ENCODE data around the gene GAS2. TPM values are rescaled to one million over a fixed set of nuclear protein-coding genes. Genes with fewer than 3 reads are reported as not detected.

The GAS2 gene
- total RNA-seq, 1 experiment from 2014 or later = 2.8 TPM

GRCh38 chr11:22703040-22703439, 36.6 kb downstream of the GAS2 start:
- Histone ChIP-seq H3K4me3 (no peak overlapping the region), H3K9me2 (ENCODE audit: insufficient read depth) (no peaks in the 10 kb centered on the region), H3K79me2 (ENCODE audit: low read depth) (no peaks in the 10 kb centered on the region), H3K4me2 (no peak overlapping the region), H3K9me3 (ENCODE audit: insufficient read depth, low read depth) (no peaks in the 10 kb centered on the region), H3K4me1 (replicated peaks; ENCODE audit: insufficient read depth) (no peaks in the 10 kb centered on the region), H3K27me3 (ENCODE audit: insufficient read depth, low read depth) (no peaks in the 10 kb centered on the region), H4K20me1 (ENCODE audit: insufficient read depth) (no peaks in the 10 kb centered on the region), H2AFZ (no peak overlapping the region), H3K36me3 (ENCODE audit: low read depth) (no peaks in the 10 kb centered on the region), H3F3A (ENCODE audit: insufficient read depth, low read depth) (no peaks in the 10 kb centered on the region), H3K27ac (no peak overlapping the region)
- no TSS peak for BruUV-seq (replicated peaks)
- POLR2A ChIA-PET (ENCODE audit: unreplicated experiment) = no interaction called here
- intact Hi-C loops (cut with micrococcal nuclease; ENCODE audit: unreplicated experiment) = no loop called here
- no peak for TF ChIP-seq CTCF (conservative IDR thresholded peaks at IDR 0.05)
- peak; percentile 12 to 58 for DNase-seq
- CTCF ChIA-PET = interaction anchor here (0.5 to 1.0 kb wide), 2 partner anchors 85 to 86 kb away, joined by 3 to 4 read pairs; no protein-coding TSS in a partner anchor

- no peaks in the 10 kb centered on the region for H3K4me1 ChIP-seq (replicated peaks; ENCODE audit: insufficient read depth)
- no peaks in the 10 kb centered on the region for H4K20me1 ChIP-seq (ENCODE audit: insufficient read depth)
- H3K4me2 ChIP-seq = no peak overlapping the region
- no peak overlapping the region for H2AFZ ChIP-seq
- intact Hi-C loops (cut with micrococcal nuclease; ENCODE audit: unreplicated experiment) = no loop called here
- H3K27ac ChIP-seq = no peak overlapping the region
- CTCF ChIA-PET = interaction anchor here (1.0 kb wide), 1 partner anchor 84 kb away, joined by 3 read pairs; no protein-coding TSS in a partner anchor
- no peaks in the 10 kb centered on the region for H3K27me3 ChIP-seq (ENCODE audit: insufficient read depth, low read depth)
- H3K9me3 ChIP-seq (ENCODE audit: insufficient read depth, low read depth) = no peaks in the 10 kb centered on the region
- no peaks in the 10 kb centered on the region for H3K9me2 ChIP-seq (ENCODE audit: insufficient read depth)
- H3F3A ChIP-seq (ENCODE audit: insufficient read depth, low read depth) = no peaks in the 10 kb centered on the region
- H3K79me2 ChIP-seq (ENCODE audit: low read depth) = no peaks in the 10 kb centered on the region
- no TSS peak for BruUV-seq (replicated peaks)
- TF ChIP-seq CTCF (conservative IDR thresholded peaks at IDR 0.05) = no peak
- TF ChIP-seq EZH2 (IDR thresholded peaks at IDR 0.05; ENCODE audit: low read depth) = no peak
- no peaks in the 10 kb centered on the region for H3K36me3 ChIP-seq (ENCODE audit: low read depth)
- no peak overlapping the region for H3K4me3 ChIP-seq
- POLR2A ChIA-PET (ENCODE audit: unreplicated experiment) = no interaction called here
- DNase-seq = no peak
Measured at GRCh38 chr11:22703591-22703990, 37.2 kb downstream of the GAS2 start.

GRCh38 chr11:22707119-22707899, 40.9 kb downstream of the GAS2 start:
- intact Hi-C loops (cut with micrococcal nuclease; ENCODE audit: unreplicated experiment) = no loop called here
- Histone ChIP-seq H3K4me3 (no peak overlapping the region), H2AFZ (no peak overlapping the region), H3K4me2 (no peak overlapping the region), H3K27me3 (ENCODE audit: insufficient read depth, low read depth) (no peaks in the 10 kb centered on the region), H3K27ac (no peak overlapping the region), H4K20me1 (ENCODE audit: insufficient read depth) (no peaks in the 10 kb centered on the region), H3K79me2 (ENCODE audit: low read depth) (no peaks in the 10 kb centered on the region), H3K4me1 (replicated peaks; ENCODE audit: insufficient read depth) (no peaks in the 10 kb centered on the region), H3K36me3 (ENCODE audit: low read depth) (no peaks in the 10 kb centered on the region), H3K9me3 (ENCODE audit: insufficient read depth, low read depth) (no peaks in the 10 kb centered on the region), H3K9me2 (ENCODE audit: insufficient read depth) (no peaks in the 10 kb centered on the region), H3F3A (ENCODE audit: insufficient read depth, low read depth) (no peaks in the 10 kb centered on the region)
- TF ChIP-seq CTCF (conservative IDR thresholded peaks at IDR 0.05) (no peak), EZH2 (IDR thresholded peaks at IDR 0.05; ENCODE audit: low read depth) (no peak)
- DNase-seq = no peak
- no TSS peak for BruUV-seq (replicated peaks)
- POLR2A ChIA-PET (ENCODE audit: unreplicated experiment) = no interaction called here
- CTCF ChIA-PET = no interaction called here

Data from PC-9 (cell line).